Nephron progenitor cell (in vitro differentiated cells): Measurements from ENCODE around the gene FAAH.

ENCODE experiments used
- DNase-seq: peaks from one replicate; pipeline ENCODE4 v3.0.0; 2021
- H3K27ac Mint-ChIP-seq: 2 replicates; pipeline ENCODE4 v1.8.0; 2021; ENCODE audit warnings: mild to moderate bottlenecking, moderate library complexity, mixed read lengths
- H3K27me3 Mint-ChIP-seq: 2 replicates; pipeline ENCODE4 v1.8.0; 2021; ENCODE audit warnings: mild to moderate bottlenecking, low read depth, mixed read lengths; ENCODE audit not compliant: poor library complexity
- H3K36me3 Mint-ChIP-seq: 2 replicates; pipeline ENCODE4 v1.8.0; 2021; ENCODE audit warnings: low read depth, mixed read lengths
- H3K4me1 Mint-ChIP-seq: 2 replicates; pipeline ENCODE4 v1.8.0; 2021; ENCODE audit warnings: mixed read lengths
- H3K4me3 Mint-ChIP-seq: 2 replicates; pipeline ENCODE4 v1.8.0; 2021; ENCODE audit warnings: mild to moderate bottlenecking, moderate library complexity, mixed read lengths
- H3K9me3 Mint-ChIP-seq: 2 replicates; pipeline ENCODE4 v1.8.0; 2021; ENCODE audit warnings: mild to moderate bottlenecking, moderate library complexity, mixed read lengths
- CTCF ChIP-seq: fragments of 200-600 bp; sonication (generic); IDR thresholded peaks from 2 replicates; pipeline ENCODE4 v1.5.0; 2021; ENCODE audit warnings: antibody characterized with exemption

Gene FAAH

GRCh38 chr1:46461017-46461808, 67.1 kb downstream of the FAAH start:
- no peak overlapping the region for H3K27ac Mint-ChIP-seq
- TF ChIP-seq CTCF = no peak
- no peak for DNase-seq
- H3K36me3 Mint-ChIP-seq = no peaks in the 10 kb centered on the region
- H3K27me3 Mint-ChIP-seq = peaks cover 99% of the 10 kb centered on the region
- H3K4me3 Mint-ChIP-seq = no peak overlapping the region
- no peaks in the 10 kb centered on the region for H3K9me3 Mint-ChIP-seq
- peaks cover 55% of the 10 kb centered on the region for H3K4me1 Mint-ChIP-seq

GRCh38 chr1:46461809-46462448, 67.8 kb downstream of the FAAH start:
- DNase-seq = no peak
- Mint-ChIP-seq H3K4me3 (peak overlapping the region; percentile 26), H3K27ac (no peak overlapping the region), H3K4me1 (peaks cover 57% of the 10 kb centered on the region), H3K27me3 (peaks cover 99% of the 10 kb centered on the region), H3K9me3 (no peaks in the 10 kb centered on the region), H3K36me3 (no peaks in the 10 kb centered on the region)
- no peak for TF ChIP-seq CTCF
